Endothelial cell of hepatic sinusoid (primary cell): ENCODE data around the gene SCRN1.

ENCODE experiments used
- in situ Hi-C: cut with HindIII; loops from 2 replicates; pipeline ENCODE4 v1.10.0; 2017; ENCODE audit warnings: low sequenced_read_pairs

Gene SCRN1

GRCh38 chr7:29989257-29989995, at the start of gene SCRN1:
Gene SCRN1, minus strand, starts transcription at chr7:29989801. Its CDS starts 20,734 bp downstream, at chr7:29969067.
- in situ Hi-C loops: no loop called here

- in situ Hi-C loops: no loop called here
Measured at GRCh38 chr7:30038196-30038980, 48.8 kb upstream of the SCRN1 start.

GRCh38 chr7:30036220-30036619, 46.6 kb upstream of the SCRN1 start:
- in situ Hi-C loops: no loop called here

GRCh38 chr7:30034501-30034900, 44.9 kb upstream of the SCRN1 start:
- in situ Hi-C loops: loop anchor here (5.0 kb wide), 1 partner anchor 82 kb away; no protein-coding TSS in a partner anchor

- in situ Hi-C loops: loop anchor here (5.0 kb wide), 1 partner anchor 80 kb away; no protein-coding TSS in a partner anchor
Measured at GRCh38 chr7:30032310-30033125, 42.9 kb upstream of the SCRN1 start.

- in situ Hi-C loops: loop anchor here (5.0 kb wide), 1 partner anchor 77 kb away; no protein-coding TSS in a partner anchor
Measured at GRCh38 chr7:30029696-30030095, 40.1 kb upstream of the SCRN1 start.

GRCh38 chr7:30028749-30029635, 39.4 kb upstream of the SCRN1 start:
- in situ Hi-C loops: no loop called here

GRCh38 chr7:30028216-30028748, 38.7 kb upstream of the SCRN1 start, which contains the start of gene PLEKHA8:
Gene PLEKHA8, plus strand, starts transcription at chr7:30028412. Its CDS starts 351 bp downstream, at chr7:30028763.
- in situ Hi-C loops: no loop called here

- in situ Hi-C loops: no loop called here
Measured at GRCh38 chr7:30027740-30028215, 38.2 kb upstream of the SCRN1 start.

- in situ Hi-C loops: no loop called here
Measured at GRCh38 chr7:30027065-30027456, 37.5 kb upstream of the SCRN1 start.

- in situ Hi-C loops: no loop called here
Measured at GRCh38 chr7:30026229-30027064, 36.8 kb upstream of the SCRN1 start, which contains the start of gene FKBP14. Gene FKBP14, minus strand, starts transcription at chr7:30026702. Its CDS starts 194 bp downstream, at chr7:30026508.

GRCh38 chr7:30023524-30023923, 33.9 kb upstream of the SCRN1 start:
- in situ Hi-C loops: no loop called here

GRCh38 chr7:30022991-30023390, 33.4 kb upstream of the SCRN1 start:
- in situ Hi-C loops: no loop called here

- in situ Hi-C loops: no loop called here
Measured at GRCh38 chr7:30020535-30020934, 30.9 kb upstream of the SCRN1 start.

- in situ Hi-C loops: no loop called here
Measured at GRCh38 chr7:30019960-30020359, 30.4 kb upstream of the SCRN1 start.

- in situ Hi-C loops: no loop called here
Measured at GRCh38 chr7:30019387-30019786, 29.8 kb upstream of the SCRN1 start.

- in situ Hi-C loops: no loop called here
Measured at GRCh38 chr7:30018451-30018850, 28.9 kb upstream of the SCRN1 start.

GRCh38 chr7:30012757-30013156, 23.2 kb upstream of the SCRN1 start:
- in situ Hi-C loops: loop anchor here (5.0 kb wide), 2 partner anchors 35 to 50 kb away; no protein-coding TSS in a partner anchor
